C4-2B (cell line): ENCODE measurements around the gene RGS9.

Experiments used
- CTCF ChIP-seq: fragments of 450-650 bp; conservative IDR thresholded peaks from 2 replicates; pipeline ENCODE4 v1.5.1; 2017; ENCODE audit warnings: mild to moderate bottlenecking
- ZFX ChIP-seq: fragments of 450-650 bp; IDR thresholded peaks from 2 replicates; pipeline ENCODE4 v1.6.1; 2017

DNA sequence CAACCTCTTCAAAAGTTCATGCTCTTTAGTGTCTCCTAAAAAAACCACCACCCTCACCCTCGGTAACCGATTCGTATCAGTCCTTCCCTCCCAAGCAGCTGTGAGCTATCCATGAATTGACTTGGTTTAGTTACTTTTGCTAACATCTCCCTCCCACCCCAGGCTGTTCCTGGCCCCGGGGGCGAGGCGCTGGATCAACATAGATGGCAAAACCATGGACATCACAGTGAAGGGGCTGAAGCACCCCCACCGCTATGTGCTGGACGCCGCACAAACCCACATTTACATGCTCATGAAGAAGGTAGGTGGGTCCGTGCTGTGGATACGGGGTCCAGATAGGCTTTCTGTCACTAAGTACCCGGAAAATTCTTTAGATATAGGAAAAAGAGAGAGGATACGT is 66.8 kb downstream of the RGS9 start:
- TF ChIP-seq CTCF, result no peak
- TF ChIP-seq ZFX, result no peak
